ENCODE data around the gene STAM. TPM values are rescaled to one million over a fixed set of nuclear protein-coding genes. Genes with fewer than 3 reads are reported as not detected.

The STAM gene
- total and polyA plus RNA-seq, 2 donors (not counting 3 experiments of a cell fraction or from before 2014, with no cell fraction given): 17.7 to 20.0 TPM

DNA sequence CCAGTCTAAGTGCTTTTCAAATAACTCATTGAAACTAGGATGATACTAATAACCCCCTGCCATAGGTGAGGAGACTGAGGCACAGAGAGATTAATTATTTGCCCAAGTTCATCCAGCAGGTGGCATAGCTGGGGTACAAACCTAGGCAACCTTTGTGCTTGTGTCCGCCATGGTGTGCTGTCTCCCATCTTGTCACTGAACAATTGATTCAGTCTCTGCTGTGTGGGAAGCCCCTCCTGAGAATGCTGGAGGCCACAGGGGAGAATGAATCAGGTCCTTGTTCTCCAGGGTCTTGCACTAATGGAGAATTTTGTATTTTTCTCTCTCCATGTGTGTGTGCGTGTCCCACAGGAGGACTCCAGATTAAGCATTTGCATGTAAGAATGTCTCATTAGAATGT, 92.3 kb downstream of the STAM start:
- DNase-seq (ENCODE audit: low read depth, low spot score) (no peak), FAIRE-seq (no peak)
- intact Hi-C loops (cut with micrococcal nuclease) (loop anchor here (2.0 kb wide), 1 partner anchor 479 kb away; no protein-coding TSS in a partner anchor), dilution Hi-C loops (cut with MboI; ENCODE audit: extremely low pct_ligation_motif_present, low sequenced_read_pairs) (no loop called here)
- H3K9ac ChIP-seq (replicated peaks; ENCODE audit: extremely low read depth, insufficient read depth, low read length): no peak overlapping the region
- H3K9me1 ChIP-seq (replicated peaks; ENCODE audit: control insufficient read depth, extremely low read depth, insufficient read depth, low read length): no peaks in the 10 kb centered on the region
- H2AFZ ChIP-seq (ENCODE audit: low read depth, low read length): no peak overlapping the region
- H3K27ac ChIP-seq (ENCODE audit: insufficient read depth, low read depth, low read length): no peak overlapping the region
- H3K4me2 ChIP-seq (ENCODE audit: insufficient read depth, low read length): no peak overlapping the region
- ChIA-PET CTCF (interaction anchor here (0.6 to 4.5 kb wide), 9 partner anchors 26 to 137 kb away, joined by 3 to 38 read pairs (median 4); partner anchors contain the start of genes HACD1 and STAM), POLR2A (no interaction called here)
- BruUV-seq (replicated peaks): no TSS peak
- H3K9me3 ChIP-seq (replicated peaks; ENCODE audit: control insufficient read depth, insufficient read depth, low read length): no peaks in the 10 kb centered on the region
- H3K27me3 ChIP-seq (ENCODE audit: control insufficient read depth in 2 of 2, insufficient read depth in 2 of 2, low read length in 2 of 2): no peaks in the 10 kb centered on the region
- H3K79me2 ChIP-seq (ENCODE audit: control insufficient read depth, insufficient read depth, low read length): no peaks in the 10 kb centered on the region
- no peaks in the 10 kb centered on the region for H4K20me1 ChIP-seq (replicated peaks; ENCODE audit: control insufficient read depth, extremely low read depth, insufficient read depth, low read length)
- no peak for TF ChIP-seq EZH2 (IDR thresholded peaks at IDR 0.05; ENCODE audit: borderline replicate concordance, low read depth, low read length, severe bottlenecking)
- TF ChIP-seq, protein P1, sequence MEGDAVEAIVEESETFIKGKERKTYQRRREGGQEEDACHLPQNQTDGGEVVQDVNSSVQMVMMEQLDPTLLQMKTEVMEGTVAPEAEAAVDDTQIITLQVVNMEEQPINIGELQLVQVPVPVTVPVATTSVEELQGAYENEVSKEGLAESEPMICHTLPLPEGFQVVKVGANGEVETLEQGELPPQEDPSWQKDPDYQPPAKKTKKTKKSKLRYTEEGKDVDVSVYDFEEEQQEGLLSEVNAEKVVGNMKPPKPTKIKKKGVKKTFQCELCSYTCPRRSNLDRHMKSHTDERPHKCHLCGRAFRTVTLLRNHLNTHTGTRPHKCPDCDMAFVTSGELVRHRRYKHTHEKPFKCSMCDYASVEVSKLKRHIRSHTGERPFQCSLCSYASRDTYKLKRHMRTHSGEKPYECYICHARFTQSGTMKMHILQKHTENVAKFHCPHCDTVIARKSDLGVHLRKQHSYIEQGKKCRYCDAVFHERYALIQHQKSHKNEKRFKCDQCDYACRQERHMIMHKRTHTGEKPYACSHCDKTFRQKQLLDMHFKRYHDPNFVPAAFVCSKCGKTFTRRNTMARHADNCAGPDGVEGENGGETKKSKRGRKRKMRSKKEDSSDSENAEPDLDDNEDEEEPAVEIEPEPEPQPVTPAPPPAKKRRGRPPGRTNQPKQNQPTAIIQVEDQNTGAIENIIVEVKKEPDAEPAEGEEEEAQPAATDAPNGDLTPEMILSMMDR (IDR thresholded peaks at IDR 0.05; ENCODE audit: extremely low read depth in 1 of 2, insufficient read depth in 1 of 2, low read depth in 1 of 2, low read length in 2 of 2): peak; percentile 5 to 6
- peaks cover 9% of the 10 kb centered on the region for H3K4me1 ChIP-seq (ENCODE audit: control insufficient read depth, extremely low read depth, insufficient read depth, low read length)
- H3K4me3 ChIP-seq (replicated peaks in 1 of 3; ENCODE audit: insufficient read depth in 1 of 3, low read depth in 1 of 3, low read length in 3 of 3): no peak overlapping the region
- H3K36me3 ChIP-seq (ENCODE audit: control insufficient read depth in 2 of 2, extremely low read depth in 1 of 2, insufficient read depth in 2 of 2, low read length in 2 of 2): no peaks in the 10 kb centered on the region

DNA sequence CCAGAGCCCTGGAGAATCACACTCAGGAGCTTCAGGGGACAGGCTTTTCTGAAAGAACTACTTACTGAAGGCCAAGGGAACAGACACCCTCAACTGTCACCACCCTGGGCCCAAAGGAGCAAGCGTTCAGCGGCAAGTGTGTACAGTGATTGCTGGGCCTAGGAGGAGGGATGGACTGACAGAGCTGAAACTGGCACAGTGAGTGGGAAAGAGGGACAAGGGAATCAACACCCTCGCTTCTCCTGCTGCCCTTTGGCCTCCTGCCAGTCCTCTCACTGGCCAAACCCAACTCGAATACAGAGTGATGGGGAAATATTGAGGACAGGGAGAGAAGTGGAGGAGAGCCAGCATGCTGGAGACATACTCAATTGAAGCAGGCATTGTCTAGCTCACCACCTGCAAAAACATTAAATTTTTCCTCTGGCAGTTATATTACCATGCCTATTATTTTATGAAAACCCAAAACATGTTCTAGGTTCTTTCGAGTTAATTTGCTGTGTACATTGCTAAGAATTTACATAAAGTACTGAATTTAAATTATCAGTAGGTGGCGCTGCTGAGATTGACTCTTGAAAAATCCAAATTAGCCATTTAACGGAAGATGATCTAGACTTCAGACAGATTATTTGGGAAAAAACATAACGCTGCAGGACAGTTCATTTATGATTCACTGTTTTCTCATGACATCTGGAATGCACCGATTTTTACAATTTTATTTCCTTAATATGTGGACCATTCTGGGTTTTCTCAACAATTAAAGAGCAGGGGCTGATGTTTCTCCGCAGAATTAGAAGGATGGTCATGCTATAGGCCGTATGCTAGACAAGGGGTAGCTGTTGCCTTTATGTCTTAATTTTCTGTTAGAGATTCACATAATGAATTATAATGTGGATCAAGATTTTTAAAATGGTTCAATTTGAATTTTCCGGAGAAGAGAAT, 93.3 kb downstream of the STAM start:
- H2AFZ ChIP-seq (ENCODE audit: low read depth, low read length): no peak overlapping the region
- H3K4me1 ChIP-seq (ENCODE audit: control insufficient read depth, extremely low read depth, insufficient read depth, low read length): peaks cover 9% of the 10 kb centered on the region
- H3K4me2 ChIP-seq (ENCODE audit: insufficient read depth, low read length): no peak overlapping the region
- peak; percentile 43 for DNase-seq (ENCODE audit: low read depth, low spot score)
- H3K9me1 ChIP-seq (replicated peaks; ENCODE audit: control insufficient read depth, extremely low read depth, insufficient read depth, low read length): no peaks in the 10 kb centered on the region
- POLR2A ChIA-PET: no interaction called here
- no TSS peak for BruUV-seq (replicated peaks)
- H3K79me2 ChIP-seq (ENCODE audit: control insufficient read depth, insufficient read depth, low read length): no peaks in the 10 kb centered on the region
- dilution Hi-C loops (cut with MboI; ENCODE audit: extremely low pct_ligation_motif_present, low sequenced_read_pairs): no loop called here
- intact Hi-C loops (cut with micrococcal nuclease): loop anchor here (1.0 to 2.0 kb wide), 3 partner anchors 135 to 478 kb away; no protein-coding TSS in a partner anchor
- no peak overlapping the region for H3K4me3 ChIP-seq (replicated peaks in 1 of 3; ENCODE audit: insufficient read depth in 1 of 3, low read depth in 1 of 3, low read length in 3 of 3)
- CTCF ChIA-PET: interaction anchor here (0.7 to 4.5 kb wide), 8 partner anchors 10 to 136 kb away, joined by 3 to 38 read pairs (median 4); partner anchors contain the start of genes HACD1 and STAM
- no peak overlapping the region for H3K27ac ChIP-seq (ENCODE audit: insufficient read depth, low read depth, low read length)
- H3K9ac ChIP-seq (replicated peaks; ENCODE audit: extremely low read depth, insufficient read depth, low read length): no peak overlapping the region
- no peaks in the 10 kb centered on the region for H3K9me3 ChIP-seq (replicated peaks; ENCODE audit: control insufficient read depth, insufficient read depth, low read length)
- no peaks in the 10 kb centered on the region for H3K36me3 ChIP-seq (ENCODE audit: control insufficient read depth in 2 of 2, extremely low read depth in 1 of 2, insufficient read depth in 2 of 2, low read length in 2 of 2)
- TF ChIP-seq FOS (IDR thresholded peaks at IDR 0.05; ENCODE audit: borderline replicate concordance, insufficient read depth, low read length): no peak
- TF ChIP-seq, protein P1 (IDR thresholded peaks at IDR 0.05; ENCODE audit: extremely low read depth in 1 of 2, insufficient read depth in 1 of 2, low read depth in 1 of 2, low read length in 2 of 2): peak; percentile 29 to 45
- H3K27me3 ChIP-seq (ENCODE audit: control insufficient read depth in 2 of 2, insufficient read depth in 2 of 2, low read length in 2 of 2): no peaks in the 10 kb centered on the region
- H4K20me1 ChIP-seq (replicated peaks; ENCODE audit: control insufficient read depth, extremely low read depth, insufficient read depth, low read length): no peaks in the 10 kb centered on the region
- FAIRE-seq: peak; percentile 82
